HEK293T (cell line): ENCODE data around the gene APOBEC3H.

Experiments
- CTCF ChIA-PET: fragments of 350-600 bp; formaldehyde crosslinking; extraction: SDS; loops from one replicate; lab custom pipeline; 2021; ENCODE audit warnings: antibody characterized with exemption, inconsistent platforms; lab: Yijun Ruan, JAX
- POLR2A ChIA-PET: fragments of 350-600 bp; formaldehyde crosslinking; extraction: SDS; loops from one replicate; lab custom pipeline; 2020; ENCODE audit warnings: antibody characterized with exemption, inconsistent platforms; lab: Yijun Ruan, JAX
- DNase-seq: peaks from one replicate; pipeline ENCODE4 v3.0.0; 2012; ENCODE audit warnings: mixed read lengths; ENCODE audit errors: extremely low spot score
- ARNT ChIP-seq: fragments of 450-650 bp; IDR thresholded peaks from 2 replicates; pipeline ENCODE4 v1.6.1; 2017; ENCODE audit warnings: mild to moderate bottlenecking
- BHLHE40 ChIP-seq: fragments of 450-650 bp; IDR thresholded peaks from 2 replicates; pipeline ENCODE4 v1.6.1; 2016; ENCODE audit warnings: mild to moderate bottlenecking, moderate library complexity, borderline replicate concordance
- CTBP1 ChIP-seq: fragments of 450-650 bp; IDR thresholded peaks from 2 replicates; pipeline ENCODE4 v1.6.1; 2016; ENCODE audit warnings: borderline replicate concordance
- ELF4 ChIP-seq: fragments of 450-650 bp; IDR thresholded peaks from 2 replicates; pipeline ENCODE4 v1.6.1; 2017; ENCODE audit warnings: antibody characterized with exemption
- FOXA1 ChIP-seq: fragments of 450-650 bp; IDR thresholded peaks from 2 replicates; pipeline ENCODE4 v1.6.1; 2016; ENCODE audit warnings: mild to moderate bottlenecking
- FOXK2 ChIP-seq: fragments of 450-650 bp; IDR thresholded peaks from 2 replicates; pipeline ENCODE4 v1.6.1; 2016; ENCODE audit warnings: mild to moderate bottlenecking
- FOXM1 ChIP-seq: fragments of 450-650 bp; IDR thresholded peaks from 2 replicates; pipeline ENCODE4 v1.6.1; 2017; ENCODE audit warnings: mild to moderate bottlenecking, borderline replicate concordance
- HDGF ChIP-seq: fragments of 450-650 bp; IDR thresholded peaks from 2 replicates; pipeline ENCODE4 v1.6.1; 2017; ENCODE audit warnings: antibody characterized with exemption, borderline replicate concordance
- L3MBTL2 ChIP-seq: fragments of 450-650 bp; conservative IDR thresholded peaks from 2 replicates; pipeline ENCODE4 v1.6.1; 2016; ENCODE audit warnings: mild to moderate bottlenecking
- LEF1 ChIP-seq: fragments of 450-650 bp; IDR thresholded peaks from 2 replicates; pipeline ENCODE4 v1.6.1; 2017; ENCODE audit warnings: mild to moderate bottlenecking, borderline replicate concordance
- NFRKB ChIP-seq: fragments of 450-650 bp; IDR thresholded peaks from 2 replicates; pipeline ENCODE4 v1.6.1; 2016; ENCODE audit warnings: mild to moderate bottlenecking, moderate library complexity
- SP1 ChIP-seq: fragments of 450-650 bp; IDR thresholded peaks from 2 replicates; pipeline ENCODE4 v1.6.1; 2017
- SUZ12 ChIP-seq: fragments of 450-650 bp; IDR thresholded peaks from 2 replicates; pipeline ENCODE4 v1.6.1; 2016; ENCODE audit warnings: mild to moderate bottlenecking
- TARDBP ChIP-seq: fragments of 450-650 bp; IDR thresholded peaks from 2 replicates; pipeline ENCODE4 v1.6.1; 2016
- ZNF384 ChIP-seq: fragments of 450-650 bp; IDR thresholded peaks from 2 replicates; pipeline ENCODE4 v1.6.1; 2016
- TF ChIP-seq, protein P1 (sequence below): fragments of 450-650 bp; IDR thresholded peaks from 2 replicates; pipeline ENCODE4 v1.6.1; 2016

The APOBEC3H gene

DNA sequence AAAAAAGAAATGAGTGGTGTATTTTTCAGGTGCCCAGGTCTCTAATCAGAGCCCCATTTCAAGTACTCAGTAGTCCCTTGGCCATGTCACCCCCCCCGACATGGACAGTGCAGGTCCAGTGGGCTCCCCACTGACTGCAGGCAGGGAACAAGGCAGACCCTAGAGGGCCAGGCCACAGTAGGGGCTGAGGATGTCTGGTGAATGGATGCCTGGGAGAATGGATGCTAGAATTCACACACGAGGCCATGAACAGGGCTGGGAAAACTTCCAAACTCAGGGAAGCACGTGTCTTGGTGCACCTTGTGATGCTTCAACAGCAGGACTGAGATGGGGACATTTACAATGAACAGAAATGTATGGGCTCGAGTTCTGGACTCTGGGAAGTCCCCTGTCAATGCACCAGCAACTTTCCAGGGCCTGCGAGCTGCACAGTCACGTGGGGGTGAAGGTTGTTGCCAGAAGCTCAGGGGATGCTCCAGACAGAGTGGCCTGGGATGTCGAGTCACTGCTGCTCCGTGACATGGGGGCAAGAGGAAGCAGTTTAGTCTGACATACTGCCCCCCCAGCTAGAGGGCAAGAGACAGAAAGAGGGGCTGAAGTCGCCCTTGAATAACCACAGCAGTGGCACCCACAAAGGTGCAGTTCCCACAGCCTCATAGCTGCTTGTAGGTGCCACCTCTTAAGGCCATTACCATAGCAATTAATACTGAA lies 16.8 kb upstream of the APOBEC3H start:
- no peak for TF ChIP-seq LEF1
- no peak for TF ChIP-seq ELF4
- TF ChIP-seq FOXK2: no peak
- TF ChIP-seq FOXA1: no peak
- no peak for TF ChIP-seq BHLHE40
- no peak for TF ChIP-seq ARNT
- TF ChIP-seq, protein P1, sequence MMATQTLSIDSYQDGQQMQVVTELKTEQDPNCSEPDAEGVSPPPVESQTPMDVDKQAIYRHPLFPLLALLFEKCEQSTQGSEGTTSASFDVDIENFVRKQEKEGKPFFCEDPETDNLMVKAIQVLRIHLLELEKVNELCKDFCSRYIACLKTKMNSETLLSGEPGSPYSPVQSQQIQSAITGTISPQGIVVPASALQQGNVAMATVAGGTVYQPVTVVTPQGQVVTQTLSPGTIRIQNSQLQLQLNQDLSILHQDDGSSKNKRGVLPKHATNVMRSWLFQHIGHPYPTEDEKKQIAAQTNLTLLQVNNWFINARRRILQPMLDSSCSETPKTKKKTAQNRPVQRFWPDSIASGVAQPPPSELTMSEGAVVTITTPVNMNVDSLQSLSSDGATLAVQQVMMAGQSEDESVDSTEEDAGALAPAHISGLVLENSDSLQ: no peak
- no peak for TF ChIP-seq FOXM1
- no peak for TF ChIP-seq TARDBP
- TF ChIP-seq HDGF: no peak
- CTCF ChIA-PET: interaction anchor here (0.8 kb wide), 1 partner anchor 12 kb away, joined by 3 read pairs; no protein-coding TSS in a partner anchor
- POLR2A ChIA-PET: no interaction called here
- DNase-seq: no peak

DNA sequence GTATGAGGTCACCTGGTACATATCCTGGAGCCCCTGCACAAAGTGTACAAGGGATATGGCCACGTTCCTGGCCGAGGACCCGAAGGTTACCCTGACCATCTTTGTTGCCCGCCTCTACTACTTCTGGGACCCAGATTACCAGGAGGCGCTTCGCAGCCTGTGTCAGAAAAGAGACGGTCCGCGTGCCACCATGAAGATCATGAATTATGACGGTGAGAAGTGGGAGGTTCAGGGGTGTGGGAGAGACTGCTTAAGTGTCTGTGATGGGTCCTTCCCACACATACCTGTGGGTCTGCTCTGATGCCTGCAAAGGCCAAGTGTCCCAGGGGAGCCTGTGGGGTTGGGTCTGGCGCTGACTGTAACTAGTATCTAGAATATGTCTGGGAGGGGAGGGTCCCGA lies 16.0 kb upstream of the APOBEC3H start:
- TF ChIP-seq TARDBP (no peak), ELF4 (no peak), ZNF384 (no peak), CTBP1 (no peak), BHLHE40 (no peak), LEF1 (no peak), L3MBTL2 (no peak), ARNT (no peak)
- no peak for DNase-seq
- ChIA-PET POLR2A (no interaction called here), CTCF (no interaction called here)

DNA sequence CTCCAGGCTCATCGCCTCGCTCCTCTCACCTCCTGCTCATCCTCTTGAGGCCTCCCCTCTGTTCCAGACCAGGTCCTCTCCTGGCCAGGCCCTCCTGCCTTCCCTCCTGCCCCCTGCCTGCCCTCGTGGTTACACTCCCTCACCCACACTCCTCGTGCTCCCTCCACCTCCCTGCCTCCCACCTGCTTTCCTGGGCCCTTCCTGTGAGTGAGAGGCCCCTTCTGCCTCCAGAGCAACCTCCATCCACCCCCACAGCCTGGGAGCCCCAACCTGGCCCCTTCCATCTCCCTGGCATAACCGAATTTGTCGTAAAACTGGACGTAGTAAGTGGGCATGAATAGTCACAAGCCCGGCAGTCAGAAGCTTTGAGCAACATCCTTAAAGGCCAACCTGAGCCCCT lies 15.4 kb upstream of the APOBEC3H start:
- CTCF ChIA-PET: no interaction called here
- TF ChIP-seq FOXK2: no peak
- no peak for TF ChIP-seq ZNF384
- no peak for TF ChIP-seq L3MBTL2
- TF ChIP-seq CTBP1: no peak
- TF ChIP-seq SP1: no peak
- no peak for TF ChIP-seq ELF4
- TF ChIP-seq FOXA1: no peak
- TF ChIP-seq HDGF: no peak
- TF ChIP-seq BHLHE40: no peak
- TF ChIP-seq LEF1: no peak
- TF ChIP-seq, protein P1: no peak
- no peak for TF ChIP-seq NFRKB
- TF ChIP-seq SUZ12: no peak
- DNase-seq: no peak
- POLR2A ChIA-PET: no interaction called here

DNA sequence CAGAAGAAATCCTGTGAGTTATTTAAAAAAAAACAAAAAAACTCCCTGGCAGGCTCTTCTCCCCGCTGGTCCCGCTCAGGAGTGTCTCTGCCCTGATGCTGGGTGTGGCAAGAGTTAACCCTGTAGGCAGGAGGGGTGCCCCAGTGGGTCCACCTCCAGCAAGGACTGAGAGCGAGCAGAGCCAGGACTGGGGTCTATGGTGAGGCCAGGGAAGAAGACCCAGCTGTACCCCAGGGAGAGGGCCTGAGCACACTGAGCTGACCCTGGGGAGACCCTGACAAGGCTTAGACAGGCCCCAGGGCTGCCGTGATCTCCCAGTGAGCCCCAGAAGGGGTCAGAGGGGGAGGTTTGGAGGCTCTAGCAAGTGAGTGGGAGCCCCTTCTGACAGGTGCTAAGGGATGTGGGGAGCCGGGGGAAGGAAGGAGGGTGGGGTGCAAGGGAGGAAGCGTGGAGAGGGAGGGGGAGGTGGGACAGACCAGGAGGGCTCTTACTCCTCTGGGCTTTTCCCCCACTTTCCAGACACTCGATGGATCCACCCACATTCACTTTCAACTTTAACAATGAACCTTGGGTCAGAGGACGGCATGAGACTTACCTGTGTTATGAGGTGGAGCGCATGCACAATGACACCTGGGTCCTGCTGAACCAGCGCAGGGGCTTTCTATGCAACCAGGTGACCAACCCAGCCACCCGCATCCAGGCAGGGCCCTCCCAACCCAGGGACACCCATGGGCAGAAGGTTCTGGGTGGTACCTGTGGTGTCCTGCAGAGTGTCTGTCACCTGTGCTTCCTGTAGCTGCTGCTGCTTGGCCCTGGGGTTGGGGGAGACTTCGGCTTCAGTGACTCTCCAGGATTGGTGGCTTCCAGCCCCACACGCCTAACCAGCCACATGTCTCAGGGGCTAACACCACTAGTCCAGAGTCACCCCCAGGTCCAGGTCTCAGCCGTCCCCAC lies 13.6 kb upstream of the APOBEC3H start:
- POLR2A ChIA-PET: no interaction called here
- CTCF ChIA-PET: no interaction called here
- TF ChIP-seq TARDBP: no peak
- no peak for TF ChIP-seq BHLHE40
- TF ChIP-seq CTBP1: no peak
- TF ChIP-seq SUZ12: no peak
- no peak for TF ChIP-seq HDGF
- TF ChIP-seq FOXA1: no peak
- TF ChIP-seq, protein P1: no peak
- TF ChIP-seq FOXM1: no peak
- TF ChIP-seq LEF1: no peak
- no peak for TF ChIP-seq ARNT
- no peak for TF ChIP-seq NFRKB
- no peak for TF ChIP-seq ZNF384
- TF ChIP-seq L3MBTL2: no peak
- no peak for TF ChIP-seq SP1
- TF ChIP-seq FOXK2: no peak
- no peak for TF ChIP-seq ELF4
- DNase-seq: no peak

DNA sequence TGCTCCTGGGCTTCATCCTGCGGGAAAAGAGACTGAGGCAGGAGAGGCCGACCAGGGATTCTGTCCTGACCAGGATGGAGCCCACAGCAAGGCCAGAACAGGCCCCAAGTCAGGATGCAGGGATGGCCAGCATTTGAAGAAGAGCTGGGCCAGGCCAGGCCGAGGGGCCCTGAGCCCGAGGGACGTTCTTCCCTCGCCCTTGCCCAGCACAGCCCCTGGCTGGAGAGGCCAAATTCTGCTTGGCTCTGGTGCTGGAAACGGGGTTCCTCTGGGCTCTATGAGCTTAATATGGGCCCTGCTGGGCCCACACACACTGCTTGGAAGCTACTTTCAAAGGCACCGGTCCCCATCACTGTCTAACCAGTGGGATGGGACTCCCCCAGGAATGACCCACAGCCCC lies 12.4 kb upstream of the APOBEC3H start:
- TF ChIP-seq HDGF (no peak), ELF4 (no peak)
- ChIA-PET CTCF (no interaction called here), POLR2A (no interaction called here)
- no peak for DNase-seq

DNA sequence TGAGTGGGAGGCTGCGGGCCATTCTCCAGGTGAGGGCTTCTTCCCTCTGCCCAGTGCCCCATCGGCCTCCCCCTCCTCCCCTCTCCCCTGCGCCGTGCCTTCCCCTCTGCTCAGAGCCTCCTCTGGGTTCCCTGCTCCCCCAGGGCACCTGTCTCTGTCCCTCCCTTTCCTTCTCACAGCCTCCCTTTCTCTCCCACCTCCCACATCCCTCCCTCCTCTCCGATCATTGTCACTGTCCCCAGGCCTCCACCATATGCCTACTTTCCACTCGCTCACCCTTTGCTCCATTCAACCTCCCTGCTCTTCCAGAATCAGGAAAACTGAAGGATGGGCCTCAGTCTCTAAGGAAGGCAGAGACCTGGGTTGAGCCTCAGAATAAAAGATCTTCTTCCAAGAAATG lies 9.9 kb upstream of the APOBEC3H start:
- TF ChIP-seq CTBP1: no peak
- TF ChIP-seq FOXM1: no peak
- TF ChIP-seq L3MBTL2: no peak
- no peak for TF ChIP-seq SUZ12
- TF ChIP-seq ARNT: no peak
- TF ChIP-seq TARDBP: no peak
- TF ChIP-seq ZNF384: no peak
- TF ChIP-seq BHLHE40: no peak
- TF ChIP-seq, protein P1: no peak
- TF ChIP-seq HDGF: no peak
- TF ChIP-seq FOXK2: no peak
- no peak for DNase-seq
- ChIA-PET POLR2A (no interaction called here), CTCF (no interaction called here)
